SK-N-MC (cell line): ENCODE measurements around the gene GOLGA6A.

Experiments used
- DNase-seq: peaks from one replicate; pipeline ENCODE4 v3.0.0-alpha.2; 2011; ENCODE audit warnings: low read depth, low spot score
- H3K27ac ChIP-seq: fragments of 200-600 bp; sonication (generic); 2 replicates; pipeline ENCODE4 v1.5.1; 2016; ENCODE audit warnings: mixed run types
- H3K36me3 ChIP-seq: fragments of 200-600 bp; sonication (generic); 2 replicates; pipeline ENCODE4 v1.6.1; 2017; ENCODE audit warnings: antibody characterized with exemption, low read length, mixed read lengths; ENCODE audit not compliant: insufficient read depth
- H3K4me3 ChIP-seq: fragments of 200-600 bp; sonication (generic); 2 replicates; pipeline ENCODE4 v1.5.1; 2016
- H3K9ac ChIP-seq: fragments of 200-600 bp; sonication (generic); 2 replicates; pipeline ENCODE4 v1.8.0; 2017; ENCODE audit warnings: mixed run types, mixed read lengths; ENCODE audit not compliant: insufficient read length
- H3K9me3 ChIP-seq: fragments of 200-600 bp; sonication (generic); 2 replicates; pipeline ENCODE4 v1.6.1; 2017; ENCODE audit warnings: low read depth, mild to moderate bottlenecking, antibody characterized with exemption, low read length, moderate library complexity, mixed read lengths
- EZH2 ChIP-seq: fragments of 200-600 bp; sonication (generic); IDR thresholded peaks from one replicate; pipeline ENCODE4 v1.6.1; 2017; ENCODE audit warnings: antibody characterized with exemption
- FOXP2 ChIP-seq: optimal IDR thresholded peaks from 2 replicates; pipeline ENCODE3; 2011; ENCODE audit warnings: mild to moderate bottlenecking, moderate library complexity; ENCODE audit not compliant: insufficient read depth; ENCODE audit errors: extremely low read length, control extremely low read depth
- POLR2AphosphoS5 ChIP-seq: IDR thresholded peaks from 2 replicates; pipeline ENCODE4 v1.6.1; 2012; ENCODE audit warnings: mild to moderate bottlenecking, low read depth, low read length, borderline replicate concordance

The GOLGA6A gene

DNA sequence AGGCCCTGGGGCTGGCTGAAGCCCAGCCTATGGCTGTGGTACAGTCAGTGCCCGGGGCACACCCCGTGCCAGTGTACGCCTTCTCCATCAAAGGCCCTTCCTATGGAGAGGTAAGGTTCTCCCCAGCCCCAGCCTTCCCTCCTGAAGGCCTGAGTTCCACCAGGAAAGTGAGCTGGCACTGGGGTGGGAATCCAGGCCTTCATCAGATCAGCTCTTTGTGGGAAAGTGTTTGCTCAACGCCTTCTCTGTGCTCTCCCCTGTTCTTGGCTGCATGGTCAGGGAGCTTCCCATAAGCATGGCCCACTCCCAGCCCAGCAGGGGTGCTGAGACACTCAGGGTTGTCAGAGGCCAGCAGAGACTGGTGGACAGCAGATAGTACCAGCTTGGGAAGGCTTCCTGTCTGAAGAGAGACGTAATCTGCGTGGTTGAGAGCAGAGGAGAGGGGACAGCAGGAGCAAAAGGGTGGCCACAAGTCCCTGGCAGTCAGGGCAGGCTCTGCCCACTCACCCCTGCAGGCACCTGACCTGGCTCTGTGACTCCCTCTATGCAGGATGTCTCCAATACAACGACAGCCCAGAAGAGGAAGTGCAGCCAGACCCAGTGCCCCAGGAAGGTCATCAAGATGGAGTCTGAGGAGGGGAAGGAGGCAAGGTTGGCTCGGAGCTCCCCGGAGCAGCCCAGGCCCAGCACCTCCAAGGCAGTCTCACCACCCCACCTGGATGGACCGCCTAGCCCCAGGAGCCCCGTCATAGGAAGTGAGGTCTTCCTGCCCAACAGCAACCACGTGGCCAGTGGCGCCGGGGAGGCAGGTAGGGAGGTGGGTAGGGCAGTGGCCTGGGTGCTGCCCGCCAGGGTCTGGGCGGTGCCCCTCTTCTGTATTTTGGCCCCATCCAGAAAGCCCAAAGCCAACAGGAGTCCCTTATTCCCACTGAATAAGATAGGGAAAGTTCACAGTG, 49.5 kb downstream of the GOLGA6A start:
- no peak for TF ChIP-seq POLR2AphosphoS5
- no peak for TF ChIP-seq FOXP2
- no peak for TF ChIP-seq EZH2
- no peak for DNase-seq
- Histone ChIP-seq H3K27ac (no peak overlapping the region), H3K9me3 (no peaks in the 10 kb centered on the region), H3K4me3 (no peak overlapping the region), H3K9ac (no peak overlapping the region), H3K36me3 (no peaks in the 10 kb centered on the region)

DNA sequence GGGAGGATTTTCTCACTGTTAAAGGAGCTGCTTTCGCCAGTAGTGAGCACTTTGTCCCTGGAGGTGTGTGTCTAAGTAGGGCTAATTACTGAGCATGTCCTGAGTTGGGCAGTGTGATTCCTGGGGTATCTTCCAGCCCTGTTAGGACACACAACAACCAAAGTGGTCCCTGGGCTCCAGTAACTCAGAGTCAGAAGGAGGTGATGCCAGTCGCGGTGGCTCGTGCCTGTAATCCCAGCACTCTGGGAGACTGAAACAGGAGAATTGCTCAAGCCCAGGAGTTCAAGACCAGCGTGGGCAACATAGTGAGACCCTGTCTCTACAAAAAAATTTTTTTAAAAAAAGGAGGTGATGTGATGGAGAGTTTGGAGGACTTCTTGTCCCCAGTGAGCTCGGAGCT, 50.3 kb downstream of the GOLGA6A start:
- Histone ChIP-seq H3K9ac (no peak overlapping the region), H3K4me3 (no peak overlapping the region), H3K36me3 (no peaks in the 10 kb centered on the region), H3K27ac (no peak overlapping the region), H3K9me3 (no peaks in the 10 kb centered on the region)
- no peak for DNase-seq
- TF ChIP-seq POLR2AphosphoS5: no peak
- TF ChIP-seq FOXP2: no peak
- no peak for TF ChIP-seq EZH2

DNA sequence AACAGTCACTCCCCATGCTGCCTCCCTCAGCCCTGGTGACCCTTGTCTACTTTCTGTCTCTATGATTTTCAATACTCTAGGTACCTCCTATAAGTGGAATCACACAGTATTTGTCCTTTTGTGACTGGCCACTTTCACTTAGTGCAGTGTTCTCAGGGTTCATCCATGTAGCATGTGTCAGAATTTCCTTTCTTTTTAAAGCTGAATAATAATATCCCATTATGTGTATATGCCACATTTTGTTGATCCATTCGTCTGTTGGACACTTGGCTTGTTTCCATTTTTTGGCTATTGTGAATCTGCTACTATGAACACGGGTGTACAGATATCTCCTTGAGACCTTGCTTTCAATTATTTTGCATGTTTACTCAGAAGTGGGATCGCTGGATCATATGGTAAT, 53.7 kb downstream of the GOLGA6A start:
- Histone ChIP-seq H3K4me3 (no peak overlapping the region), H3K36me3 (no peaks in the 10 kb centered on the region; the same call in 1 of the 2 replicates), H3K9me3 (no peaks in the 10 kb centered on the region), H3K27ac (no peak overlapping the region), H3K9ac (no peak overlapping the region)
- TF ChIP-seq FOXP2: no peak
- no peak for DNase-seq

DNA sequence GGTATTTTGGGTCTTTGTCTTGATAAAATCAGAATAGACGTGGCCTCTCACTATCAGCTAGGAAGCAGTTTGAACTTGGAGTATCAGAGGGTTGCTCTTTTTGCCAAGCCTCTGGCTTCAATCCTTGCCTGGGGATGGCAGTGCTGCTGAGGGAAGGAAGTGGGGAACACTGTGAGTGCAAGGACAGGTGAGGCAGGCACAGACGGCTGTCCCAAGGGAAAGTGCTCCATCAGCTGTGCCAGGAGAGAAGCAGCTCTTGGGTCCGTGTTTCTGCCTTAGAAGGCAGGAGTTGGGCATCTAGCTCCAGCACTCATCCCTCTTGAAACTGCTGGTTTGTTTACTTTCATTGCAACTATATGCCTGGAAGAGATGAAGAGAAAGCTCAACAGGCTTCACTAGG, 54.7 kb downstream of the GOLGA6A start:
- Histone ChIP-seq H3K27ac (no peak overlapping the region), H3K9me3 (no peaks in the 10 kb centered on the region), H3K9ac (no peak overlapping the region), H3K4me3 (no peak overlapping the region), H3K36me3 (no peaks in the 10 kb centered on the region; the same call in 1 of the 2 replicates)
- no peak for TF ChIP-seq FOXP2
- TF ChIP-seq EZH2: no peak
- no peak for TF ChIP-seq POLR2AphosphoS5
- DNase-seq: no peak

DNA sequence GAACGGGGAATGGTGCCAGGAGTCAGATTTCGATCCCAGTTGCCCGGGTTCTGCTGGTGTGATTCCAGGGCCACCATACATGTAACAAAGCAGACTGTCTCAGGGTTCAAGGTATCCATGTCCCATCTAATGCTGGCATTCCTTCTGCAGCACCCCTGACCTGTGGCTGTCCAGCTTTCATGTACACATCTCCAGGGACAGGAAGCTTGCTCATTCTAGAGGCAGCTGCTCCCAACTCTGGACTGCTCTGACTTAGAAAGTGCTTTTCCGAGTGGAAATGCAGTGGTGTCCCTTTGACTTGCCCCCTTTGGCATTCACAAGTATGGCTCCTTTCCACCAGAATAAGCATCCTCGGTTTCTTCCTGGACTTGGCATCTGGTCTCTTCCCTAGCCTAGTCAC, 56.9 kb downstream of the GOLGA6A start:
- DNase-seq: no peak
- no peaks in the 10 kb centered on the region for H3K9me3 ChIP-seq
- no peak overlapping the region for H3K27ac ChIP-seq
- TF ChIP-seq EZH2: no peak
- TF ChIP-seq FOXP2: no peak
- TF ChIP-seq POLR2AphosphoS5: no peak
- H3K36me3 ChIP-seq: no peaks in the 10 kb centered on the region; the same call in 1 of the 2 replicates
- H3K4me3 ChIP-seq: no peak overlapping the region
- H3K9ac ChIP-seq: no peak overlapping the region

DNA sequence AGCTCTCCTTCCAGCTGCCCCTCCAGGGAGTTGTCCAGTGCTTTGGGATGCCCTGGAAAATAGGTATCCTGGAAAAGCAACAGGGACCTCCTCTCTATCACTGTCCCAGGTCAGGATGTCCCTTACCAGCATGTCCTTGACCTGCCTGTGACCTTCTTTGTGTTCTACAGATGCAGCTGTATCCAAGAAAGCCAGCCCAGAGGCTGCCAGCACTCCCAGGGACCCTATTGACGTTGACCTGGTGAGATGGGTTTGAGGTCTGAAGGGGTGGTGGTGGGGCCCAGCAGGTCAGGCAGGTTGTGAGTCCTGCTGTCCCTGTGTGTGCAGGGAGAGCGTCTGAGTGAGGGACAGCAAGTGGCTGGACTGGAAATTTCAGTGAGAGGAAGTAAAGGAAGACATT, 57.7 kb downstream of the GOLGA6A start:
- no peaks in the 10 kb centered on the region; the same call in 1 of the 2 replicates for H3K36me3 ChIP-seq
- no peak overlapping the region for H3K9ac ChIP-seq
- no peaks in the 10 kb centered on the region for H3K9me3 ChIP-seq
- DNase-seq: no peak
- no peak overlapping the region for H3K27ac ChIP-seq
- no peak for TF ChIP-seq EZH2
- no peak for TF ChIP-seq FOXP2
- TF ChIP-seq POLR2AphosphoS5: no peak
- H3K4me3 ChIP-seq: no peak overlapping the region

DNA sequence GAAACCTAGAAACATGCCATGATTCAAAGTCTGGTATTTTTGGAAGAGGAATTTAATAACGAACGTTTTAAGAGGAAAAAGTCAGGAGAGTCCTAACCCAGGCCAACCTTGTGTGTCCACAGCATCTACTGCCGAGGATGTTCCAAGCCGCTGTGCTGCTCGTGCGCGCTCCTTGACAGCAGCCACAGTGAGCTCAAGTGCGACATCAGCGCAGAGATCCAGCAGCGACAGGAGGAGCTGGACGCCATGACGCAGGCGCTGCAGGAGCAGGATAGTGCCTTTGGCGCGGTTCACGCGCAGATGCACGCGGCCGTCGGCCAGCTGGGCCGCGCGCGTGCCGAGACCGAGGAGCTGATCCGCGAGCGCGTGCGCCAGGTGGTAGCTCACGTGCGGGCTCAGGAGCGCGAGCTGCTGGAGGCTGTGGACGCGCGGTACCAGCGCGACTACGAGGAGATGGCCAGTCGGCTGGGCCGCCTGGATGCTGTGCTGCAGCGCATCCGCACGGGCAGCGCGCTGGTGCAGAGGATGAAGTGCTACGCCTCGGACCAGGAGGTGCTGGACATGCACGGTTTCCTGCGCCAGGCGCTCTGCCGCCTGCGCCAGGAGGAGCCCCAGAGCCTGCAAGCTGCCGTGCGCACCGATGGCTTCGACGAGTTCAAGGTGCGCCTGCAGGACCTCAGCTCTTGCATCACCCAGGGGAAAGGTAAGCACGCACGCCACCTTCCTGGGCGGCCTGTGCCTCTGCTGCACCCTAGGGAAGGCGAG, 59.5 kb downstream of the GOLGA6A start:
- H3K27ac ChIP-seq: no peak overlapping the region
- H3K4me3 ChIP-seq: no peak overlapping the region
- no peaks in the 10 kb centered on the region; the same call in 1 of the 2 replicates for H3K36me3 ChIP-seq
- no peak overlapping the region for H3K9ac ChIP-seq
- TF ChIP-seq EZH2: no peak
- no peak for TF ChIP-seq POLR2AphosphoS5
- TF ChIP-seq FOXP2: no peak
- H3K9me3 ChIP-seq: no peaks in the 10 kb centered on the region
- DNase-seq: no peak
